Ureter (tissue), 1 donor: Measurements from ENCODE around the gene ZC3H12A. TPM values are rescaled to one million over a fixed set of nuclear protein-coding genes. Genes with fewer than 3 reads are reported as not detected.
"Not testable (repeated sequence)": the region's sequence is repeated elsewhere in the genome, so short reads cannot be mapped to it uniquely, and the experiment has no call there.

Source experiments
- DNase-seq: peaks from one replicate; pipeline ENCODE4 v3.0.0-alpha.2; 2020; ENCODE audit warnings: low spot score
- total RNA-seq: library from RNA; stranded (reverse); gene quantifications from one replicate; pipeline ENCODE4 v1.2.4, GENCODE V29; 2023
- donor health status: DM: yes; HTN: yes; CAD: no.

The ZC3H12A gene
- total RNA-seq, 1 donor from 2014 or later, result 56.6 TPM

DNA sequence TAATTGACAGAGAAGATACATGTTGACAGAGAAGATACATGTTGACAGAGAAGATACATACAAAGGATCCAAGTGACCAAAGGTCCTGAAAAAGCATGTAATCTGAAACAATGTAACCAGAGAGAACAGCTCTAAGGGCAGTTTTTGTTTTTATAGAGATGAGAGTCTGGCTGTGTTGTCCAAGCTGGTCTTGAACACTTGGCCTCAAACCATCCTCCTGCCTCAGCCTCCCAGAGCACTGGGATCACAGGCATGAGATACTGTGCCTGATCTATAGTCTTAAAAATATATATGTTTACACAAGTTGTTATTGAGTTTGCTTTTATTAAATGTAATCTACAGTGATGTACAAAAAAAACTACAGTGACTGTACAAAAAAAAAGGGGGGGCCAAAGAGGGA, 27.7 kb downstream of the ZC3H12A start:
- no peak for DNase-seq

GRCh38 chr1:37502791-37503190, 28.4 kb downstream of the ZC3H12A start:
- not testable (repeated sequence) for DNase-seq

DNA sequence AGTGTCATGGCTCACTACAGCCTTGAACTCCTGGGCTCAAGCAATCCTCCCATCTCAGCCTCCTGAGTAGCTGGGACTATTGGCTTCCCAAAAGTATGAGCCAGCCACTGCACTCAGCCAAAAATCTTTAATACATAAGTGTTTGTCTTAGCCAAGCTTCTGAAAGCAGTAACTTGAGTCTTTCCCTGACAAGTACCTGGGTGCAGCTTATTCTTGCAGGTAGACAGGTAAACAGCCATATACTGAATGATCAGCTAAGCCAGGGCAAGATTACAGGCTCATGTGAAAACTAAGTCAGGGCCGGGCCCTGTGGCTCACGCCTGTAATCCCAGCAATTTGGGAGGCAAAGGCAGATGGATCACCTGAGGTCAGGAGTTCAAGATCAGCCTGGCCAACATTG, 32.4 kb downstream of the ZC3H12A start:
- DNase-seq, result no peak

DNA sequence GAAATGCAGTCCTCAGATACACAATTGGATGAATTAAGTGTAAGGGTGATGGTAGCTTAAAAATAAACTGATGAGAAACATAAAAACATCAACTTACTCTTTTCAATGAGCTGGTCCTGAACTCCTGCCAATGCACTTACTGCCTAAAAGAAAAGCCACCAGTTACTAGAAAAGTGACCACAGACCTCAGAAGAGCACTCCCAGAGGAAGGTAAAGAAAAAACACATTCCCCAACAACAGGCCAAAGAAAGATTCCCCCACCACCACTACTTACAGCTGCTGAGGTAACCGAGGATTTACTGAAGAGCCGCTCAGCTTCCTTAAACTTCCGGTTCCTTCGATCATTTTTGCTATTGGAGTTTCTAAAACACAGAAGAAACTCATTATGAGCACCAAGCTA, 34.8 kb downstream of the ZC3H12A start:
- no peak for DNase-seq

DNA sequence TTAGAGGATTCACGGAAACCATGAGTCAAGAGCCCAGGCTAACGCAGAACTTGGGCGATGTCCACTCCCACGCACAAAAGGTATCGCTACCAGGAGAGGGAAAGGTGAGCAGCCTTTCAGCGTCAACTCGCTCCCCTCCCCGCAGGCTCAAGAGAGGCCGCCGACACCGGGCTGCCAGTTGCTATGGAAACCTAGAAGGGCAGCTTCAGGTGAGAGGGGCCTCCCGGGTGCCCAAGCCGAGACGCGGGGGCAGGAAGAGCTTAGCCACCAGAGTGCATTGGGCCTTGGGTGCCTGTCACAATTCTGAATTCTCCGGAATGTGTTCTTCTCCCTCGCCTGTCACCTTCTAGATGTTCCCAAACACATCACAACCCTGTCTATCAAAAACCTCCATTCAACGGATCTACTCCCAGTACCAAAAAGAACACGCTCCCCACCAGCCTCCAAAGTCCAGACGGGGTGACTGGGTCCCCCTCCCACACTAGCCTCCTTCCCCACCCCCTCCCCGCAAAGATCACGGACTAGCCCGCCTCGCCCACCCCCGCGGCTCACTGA, 39.5 kb downstream of the ZC3H12A start:
- no peak for DNase-seq

- peak; percentile 78 for DNase-seq
Observed at GRCh38 chr1:37514350-37515184, 40.2 kb downstream of the ZC3H12A start, which contains the start of gene MEAF6. MEAF6 (minus strand) TSS chr1:37514766; CDS start chr1:37514746, 20 bp downstream.

DNA sequence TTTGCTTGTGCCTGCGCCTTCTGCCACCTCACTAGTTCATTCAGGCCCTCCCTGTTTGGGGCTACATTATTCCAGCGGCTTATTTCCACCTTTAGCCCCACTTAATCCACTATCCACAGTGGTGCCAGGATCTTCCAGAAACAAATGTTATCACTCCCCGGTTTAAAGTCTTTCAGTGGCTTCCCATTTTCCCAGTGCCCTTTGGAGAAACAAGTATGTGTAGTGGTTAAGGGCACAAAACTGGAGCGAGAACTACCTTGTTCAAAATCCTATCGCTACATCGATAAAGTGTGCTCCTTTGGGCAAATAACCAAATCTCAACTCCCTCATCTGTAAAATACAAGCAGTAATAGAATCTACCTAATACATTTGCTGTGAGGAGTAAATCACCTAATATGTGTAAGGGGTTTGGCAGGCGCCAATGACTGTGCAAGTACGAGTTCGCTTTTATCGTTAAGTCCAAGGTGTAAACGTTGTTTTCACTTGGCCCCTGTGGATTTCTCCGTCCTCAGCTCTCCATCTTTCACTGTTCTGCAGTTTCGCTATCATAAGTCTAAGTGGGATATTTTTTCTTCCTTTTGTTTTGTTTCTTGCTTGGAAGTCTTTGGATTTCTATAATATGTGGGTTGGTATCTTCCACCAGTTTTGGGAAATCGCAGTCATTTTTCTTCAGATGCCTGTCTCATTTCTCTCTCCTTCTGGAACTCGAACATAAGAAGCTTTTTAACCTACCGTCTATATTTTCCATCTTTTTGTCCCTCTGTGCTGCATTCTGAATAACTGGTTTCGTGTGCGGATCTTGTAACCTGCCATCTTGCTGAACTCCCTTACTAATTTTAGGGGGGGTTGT, 41.0 kb downstream of the ZC3H12A start:
- DNase-seq, result no peak

- DNase-seq, result no peak
Observed at GRCh38 chr1:37517569-37517968, 43.2 kb downstream of the ZC3H12A start.

DNA sequence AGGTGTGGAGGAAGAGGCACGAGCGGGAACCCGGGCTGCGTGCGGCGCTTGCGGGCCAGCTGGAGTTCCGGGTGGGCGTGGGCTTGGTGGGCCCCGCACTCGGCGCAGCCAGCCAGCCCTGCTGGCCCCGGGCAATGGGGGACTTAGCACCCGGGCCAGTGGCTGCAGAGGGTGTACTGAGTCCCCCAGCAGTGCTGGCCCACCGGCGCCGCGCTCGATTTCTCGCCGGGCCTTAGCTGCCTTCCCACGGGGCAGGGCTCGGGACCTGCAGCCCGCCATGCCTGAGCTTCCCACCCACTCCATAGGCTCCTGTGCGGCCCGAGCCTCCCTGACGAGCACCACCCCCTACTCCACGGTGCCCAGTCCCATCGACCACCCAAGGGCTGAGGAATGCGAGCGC, 43.9 kb downstream of the ZC3H12A start:
- DNase-seq, result not testable (repeated sequence)

DNA sequence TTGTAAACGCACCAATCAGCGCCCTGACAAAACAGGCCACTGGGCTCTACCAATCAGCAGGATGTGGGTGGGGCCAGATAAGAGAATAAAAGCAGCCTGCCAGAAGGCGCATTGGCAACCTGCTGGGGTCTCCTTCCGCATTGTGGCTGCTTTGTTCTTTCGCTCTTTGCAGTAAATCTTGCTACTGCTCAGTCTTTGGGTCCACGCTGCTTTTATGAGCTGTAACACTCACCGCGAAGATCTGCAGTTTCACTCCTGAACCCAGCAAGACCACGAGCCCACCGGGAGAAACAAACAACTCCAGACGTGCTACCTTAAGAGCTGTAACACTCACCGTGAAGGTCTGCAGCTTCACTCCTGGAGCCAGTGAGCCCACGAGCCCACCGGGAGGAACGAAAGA, 44.5 kb downstream of the ZC3H12A start:
- DNase-seq, result not testable (repeated sequence)

DNA sequence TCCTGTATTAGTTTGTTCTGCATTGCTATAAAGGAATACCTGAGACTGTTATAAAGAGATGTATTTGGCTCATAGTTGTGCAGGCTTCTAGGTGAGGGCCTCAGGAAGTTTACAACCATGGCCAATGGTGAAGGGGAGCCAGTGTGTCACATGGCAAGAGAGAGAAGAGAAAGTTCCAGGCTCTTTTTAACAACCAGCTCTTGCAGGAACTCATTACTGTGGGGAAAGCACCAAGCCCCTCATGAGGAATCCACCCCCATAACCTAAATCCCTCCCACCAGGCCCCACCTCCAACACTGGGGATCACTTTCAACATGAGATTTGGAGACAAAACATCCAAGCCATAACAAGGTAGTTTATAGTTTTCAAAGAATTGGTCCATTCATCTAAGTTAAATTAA, 45.2 kb downstream of the ZC3H12A start:
- DNase-seq, result no peak

- not testable (repeated sequence) for DNase-seq
Observed at GRCh38 chr1:37529888-37530287, 55.5 kb downstream of the ZC3H12A start.

DNA sequence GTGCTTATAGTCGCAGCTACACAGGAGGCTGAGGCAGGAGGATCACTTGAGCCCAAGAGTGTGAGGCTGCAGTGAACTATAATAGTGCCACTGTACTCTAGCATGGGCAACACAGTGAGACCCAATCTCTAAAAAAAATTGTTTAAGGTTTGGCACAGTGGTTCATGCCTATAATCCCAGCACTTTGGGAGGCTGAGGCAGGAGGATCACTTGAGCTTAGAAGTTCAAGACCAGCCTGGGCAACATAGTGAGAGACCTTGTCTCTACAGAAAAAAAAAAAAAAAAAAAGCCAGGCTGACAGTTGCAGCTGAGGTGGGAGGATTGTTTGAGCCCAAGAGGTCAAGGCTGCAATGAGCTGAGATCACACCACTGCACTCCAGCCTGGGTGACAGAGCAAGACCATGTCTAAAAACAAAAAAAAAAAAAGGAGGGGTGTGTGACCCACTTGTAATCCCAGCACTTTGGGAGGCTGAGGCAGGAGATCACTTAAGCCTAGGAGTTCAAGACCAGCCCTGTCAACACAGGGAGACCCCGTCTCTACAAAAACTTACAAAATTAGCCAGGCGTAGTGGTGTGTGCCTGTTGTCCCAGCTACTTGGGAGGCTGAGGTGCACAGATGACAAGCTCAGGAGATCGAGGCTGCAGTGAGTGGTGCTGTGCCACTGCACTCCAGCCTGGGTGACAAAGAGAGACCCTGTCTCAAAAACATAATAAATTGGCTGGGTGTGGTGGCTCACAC, 58.2 kb downstream of the ZC3H12A start:
- not testable (repeated sequence) for DNase-seq

DNA sequence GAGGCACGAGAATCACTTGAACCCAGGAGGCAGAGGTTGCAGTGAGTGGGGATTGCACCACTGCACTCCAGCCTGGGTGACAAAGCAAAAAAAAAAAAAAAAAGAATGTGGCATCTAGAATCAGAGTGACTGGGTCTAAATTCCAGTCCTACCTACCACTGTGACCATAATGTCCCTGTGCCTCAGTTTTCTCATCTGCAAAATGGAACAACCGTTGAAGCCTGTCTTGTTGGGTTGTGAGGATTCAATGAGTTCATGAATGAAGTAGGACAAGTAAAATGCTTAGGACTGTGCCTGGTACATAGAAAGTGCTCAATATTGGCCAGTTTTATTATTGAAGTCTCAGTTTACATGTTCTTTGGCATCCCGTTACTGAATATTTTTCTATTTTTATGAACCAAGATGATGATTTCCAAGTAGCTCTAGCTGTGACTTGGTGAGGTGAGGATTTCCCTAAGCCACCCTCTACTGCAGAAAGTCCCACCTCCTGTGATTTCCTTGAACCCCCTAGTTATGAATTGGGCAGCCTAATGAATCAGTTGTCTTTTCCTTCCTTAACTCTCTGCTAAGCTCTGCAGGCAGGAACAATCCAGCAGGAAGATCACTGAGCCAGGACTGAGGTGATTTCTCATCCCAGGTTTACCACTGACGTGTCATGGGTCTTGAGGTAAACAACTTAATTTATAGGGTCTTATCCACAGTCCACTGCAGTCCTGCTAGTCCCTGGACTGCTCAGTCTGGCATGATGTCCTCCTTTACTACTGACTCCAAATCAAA, 59.1 kb downstream of the ZC3H12A start:
- no peak for DNase-seq

Other genes with a start within 250 kb of the ZC3H12A start
- gene MEAF6, start 40.2 kb downstream of the ZC3H12A start, total RNA-seq, result 60.7 TPM
- 20.0 TPM for gene SNIP1, start 79.7 kb downstream of the ZC3H12A start, total RNA-seq
- 11.5 TPM for gene DNALI1, start 82.4 kb downstream of the ZC3H12A start, total RNA-seq
- 46.4 TPM for gene GNL2, start 121.4 kb downstream of the ZC3H12A start, total RNA-seq
- 1.3 TPM for gene RSPO1, start 160.3 kb downstream of the ZC3H12A start, total RNA-seq
- 1.2 TPM for gene CDCA8, start 217.9 kb downstream of the ZC3H12A start, total RNA-seq